HEK293 (cell line): ENCODE data around the gene RPL10.

Experiments used
- HOXC10 ChIP-seq: sonication (generic); formaldehyde crosslinking; IDR thresholded peaks from 2 replicates; pipeline ENCODE4 v1.8.1; 2023; ENCODE audit warnings: mild to moderate bottlenecking, missing genetic modification reagents
- MZF1 ChIP-seq: fragments of 450-650 bp; formaldehyde crosslinking; IDR thresholded peaks from 2 replicates; pipeline ENCODE4 v1.5.1; 2017; ENCODE audit warnings: missing biosample characterization, missing genetic modification characterization, borderline replicate concordance
- PATZ1 ChIP-seq: fragments of 450-650 bp; formaldehyde crosslinking; IDR thresholded peaks from 2 replicates; pipeline ENCODE4 v1.5.1; 2016; ENCODE audit warnings: missing biosample characterization, missing genetic modification characterization
- SCRT2 ChIP-seq: fragments of 450-650 bp; formaldehyde crosslinking; IDR thresholded peaks from 2 replicates; pipeline ENCODE4 v1.5.1; 2016; ENCODE audit warnings: missing biosample characterization, missing genetic modification characterization
- TCF7L2 ChIP-seq: IDR thresholded peaks from 2 replicates; pipeline ENCODE4 v1.6.1; 2011; ENCODE audit warnings: low read depth, mild to moderate bottlenecking, inconsistent platforms, low read length, moderate library complexity, borderline replicate concordance
- TSHZ1 ChIP-seq: fragments of 450-650 bp; formaldehyde crosslinking; IDR thresholded peaks from 2 replicates; pipeline ENCODE4 v1.5.1; 2016; ENCODE audit warnings: missing biosample characterization, missing genetic modification characterization, borderline replicate concordance
- ZBTB10 ChIP-seq: fragments of 450-650 bp; formaldehyde crosslinking; IDR thresholded peaks from 2 replicates; pipeline ENCODE4 v1.5.1; 2016; ENCODE audit warnings: missing biosample characterization, missing genetic modification characterization
- ZNF18 ChIP-seq: fragments of 450-650 bp; formaldehyde crosslinking; IDR thresholded peaks from 2 replicates; pipeline ENCODE4 v1.5.1; 2016; ENCODE audit warnings: missing biosample characterization, missing genetic modification characterization
- ZNF404 ChIP-seq: fragments of 450-650 bp; formaldehyde crosslinking; IDR thresholded peaks from 2 replicates; pipeline ENCODE4 v1.5.1; 2017; ENCODE audit warnings: missing biosample characterization, missing genetic modification characterization
- ZNF473 ChIP-seq: fragments of 450-650 bp; formaldehyde crosslinking; IDR thresholded peaks from 2 replicates; pipeline ENCODE4 v1.5.1; 2017; ENCODE audit warnings: missing biosample characterization, missing genetic modification characterization
- ZNF600 ChIP-seq: fragments of 450-650 bp; formaldehyde crosslinking; IDR thresholded peaks from 2 replicates; pipeline ENCODE4 v1.5.1; 2016; ENCODE audit warnings: missing biosample characterization, missing genetic modification characterization
- ZSCAN16 ChIP-seq: fragments of 450-650 bp; formaldehyde crosslinking; IDR thresholded peaks from 2 replicates; pipeline ENCODE4 v1.5.1; 2016; ENCODE audit warnings: missing biosample characterization, missing genetic modification characterization
- ZSCAN18 ChIP-seq: fragments of 450-650 bp; formaldehyde crosslinking; IDR thresholded peaks from 2 replicates; pipeline ENCODE4 v1.5.1; 2016; ENCODE audit warnings: missing biosample characterization, missing genetic modification characterization

RPL10 gene

GRCh38 chrX:154401045-154401799 is 3.0 kb downstream of the RPL10 start (continued):
- TF ChIP-seq TSHZ1 (tag by site-specific recombination) (no peak), MZF1 (tag by site-specific recombination) (no peak), PATZ1 (tag by site-specific recombination) (peak; percentile 26; the same call in 1 of the 2 replicates), ZNF18 (tag by site-specific recombination) (peak; percentile 82; the same call in 1 of the 2 replicates), SCRT2 (tag by site-specific recombination) (no peak), ZSCAN18 (tag by site-specific recombination) (no peak), ZSCAN16 (tag by site-specific recombination) (no peak), ZNF600 (tag by site-specific recombination) (peak; percentile 63; the same call in 1 of the 2 replicates), HOXC10 (CRISPR knock-in tag) (no peak), TCF7L2 (no peak), ZBTB10 (tag by site-specific recombination) (no peak), ZNF404 (no peak), ZNF473 (no peak)
